ENCODE results near the gene MCM3AP. TPM values are rescaled to one million over a fixed set of nuclear protein-coding genes. Genes with fewer than 3 reads are reported as not detected.
A peak's percentile ranks its signal among the peaks of the same experiment; 100 is the strongest.

The MCM3AP gene
- total RNA-seq, 1 experiment from 2014 or later: 88.4 TPM

GRCh38 chr21:46324390-46325072, 39.1 kb upstream of the MCM3AP start:
- ChIA-PET CTCF (interaction anchor here (0.9 to 1.6 kb wide), 4 partner anchors 11 to 181 kb away, joined by 3 to 14 read pairs (median 3); partner anchors contain the start of gene LSS), POLR2A (no interaction called here), RAD21 (ENCODE audit: low non-redundant PET in 1 of 2, low total read pairs in 2 of 2, uncharacterized antibody in 2 of 2, unreplicated experiment in 2 of 2) (interaction anchor here in 1 of 2 experiments (1.4 kb wide), 1 partner anchor 181 kb away, joined by 4 read pairs; no protein-coding TSS in a partner anchor)
- H3K36me3 ChIP-seq (ENCODE audit: control insufficient read depth in 1 of 2, insufficient read depth in 2 of 2, low read length in 2 of 2): peaks cover 5 to 12% of the 10 kb centered on the region in 2 experiments; a peak in 3 of 4 replicates
- H3K4me2 ChIP-seq (ENCODE audit: low read length): peak overlapping the region; percentile 81
- no peaks in the 10 kb centered on the region for H4K20me1 ChIP-seq (ENCODE audit: insufficient read depth)
- intact Hi-C loops (cut with micrococcal nuclease): loop anchor here (2.0 to 10.0 kb wide), 4 partner anchors 96 to 350 kb away; partner anchors contain the start of genes DIP2A and LSS
- H3K79me2 ChIP-seq (ENCODE audit: insufficient read depth, low read length): peaks cover 60% of the 10 kb centered on the region
- ATAC-seq (peak; percentile 78), DNase-seq (ENCODE audit: low read depth, low spot score) (peak; percentile 46)
- H3K9ac ChIP-seq (ENCODE audit: low read length): peak overlapping the region; percentile 98
- H3K27ac ChIP-seq (ENCODE audit: low read depth, low read length): peak overlapping the region; percentile 96
- H2AFZ ChIP-seq (ENCODE audit: low read depth, low read length, poor library complexity, severe bottlenecking): no peak overlapping the region
- H3K4me1 ChIP-seq (ENCODE audit: control insufficient read depth in 1 of 2, insufficient read depth in 2 of 2, low read length in 2 of 2): peaks cover 20 to 29% of the 10 kb centered on the region in 2 experiments
- no peaks in the 10 kb centered on the region for H3K9me3 ChIP-seq (ENCODE audit: control insufficient read depth in 1 of 2, insufficient read depth in 1 of 2, low read depth in 1 of 2, low read length in 2 of 2)
- H3K9me2 ChIP-seq (ENCODE audit: insufficient read depth): no peaks in the 10 kb centered on the region
- TF ChIP-seq EGR1 (IDR thresholded peaks at IDR 0.05; ENCODE audit: low read depth) (no peak), CTCF (IDR thresholded peaks at IDR 0.05 in 2 of 3, conservative IDR thresholded peaks at IDR 0.05 in 1 of 3; ENCODE audit: borderline replicate concordance in 1 of 3, insufficient read depth in 1 of 3, low read depth in 2 of 3, low read length in 2 of 3) (0 out of 6 replicates have a peak, but pooled peaks of 1 of the 3 experiments have one; percentile 5), ZNF274 (IDR thresholded peaks at IDR 0.05; ENCODE audit: low read depth, low read length) (no peak), POLR2AphosphoS5 (IDR thresholded peaks at IDR 0.05; ENCODE audit: low read depth, low read length) (peak; percentile 80), CEBPB (IDR thresholded peaks at IDR 0.05; ENCODE audit: low read depth) (no peak), YY1 (IDR thresholded peaks at IDR 0.05; ENCODE audit: extremely low read depth, insufficient replicate concordance, low read depth, low read length) (peak; percentile 92), CBX3 (IDR thresholded peaks at IDR 0.05; ENCODE audit: low read depth) (no peak), ATF3 (IDR thresholded peaks at IDR 0.05) (no peak)
- BruUV-seq (replicated peaks): no TSS peak
- H3K27me3 ChIP-seq (ENCODE audit: insufficient read depth, low read length): no peaks in the 10 kb centered on the region
- H3K4me3 ChIP-seq (replicated peaks in 1 of 2; ENCODE audit: low read depth in 1 of 2, low read length in 2 of 2): peak overlapping the region; percentile 89 to 93
